ES-I3 (cell line): ENCODE measurements around the gene CNN2.
A peak's percentile ranks its signal among the peaks of the same experiment; 100 is the strongest.

ENCODE experiments used
- H3K36me3 ChIP-seq: 2 replicates; pipeline ENCODE4 v1.6.1; 2013; ENCODE audit warnings: mild to moderate bottlenecking, low read length, control low read depth, moderate library complexity; ENCODE audit not compliant: insufficient read depth
- H3K4me1 ChIP-seq: 2 replicates; pipeline ENCODE4 v1.6.1; 2013; ENCODE audit warnings: mild to moderate bottlenecking, control low read depth, low read length; ENCODE audit not compliant: insufficient read depth
- H3K9ac ChIP-seq: 2 replicates; pipeline ENCODE4 v1.6.1; 2013; ENCODE audit warnings: low read depth, mild to moderate bottlenecking, low read length, moderate library complexity
- H3K9me3 ChIP-seq: 2 replicates; pipeline ENCODE4 v1.6.1; 2013; ENCODE audit warnings: mild to moderate bottlenecking, low read length, moderate library complexity; ENCODE audit not compliant: control insufficient read depth, insufficient read depth

The CNN2 gene

GRCh38 chr19:991174-991931, 35.1 kb upstream of the CNN2 start:
- Histone ChIP-seq H3K9ac (no peak overlapping the region), H3K36me3 (no peaks in the 10 kb centered on the region; the same call in 1 of the 2 replicates), H3K9me3 (no peaks in the 10 kb centered on the region), H3K4me1 (peaks cover 8% of the 10 kb centered on the region; the same call in 1 of the 2 replicates)

GRCh38 chr19:991932-992669, 34.3 kb upstream of the CNN2 start:
- no peaks in the 10 kb centered on the region; the same call in 1 of the 2 replicates for H3K36me3 ChIP-seq
- no peak overlapping the region for H3K9ac ChIP-seq

GRCh38 chr19:992670-993055, 33.7 kb upstream of the CNN2 start:
- Histone ChIP-seq H3K9me3 (no peaks in the 10 kb centered on the region), H3K4me1 (peaks cover 8% of the 10 kb centered on the region; the same call in 1 of the 2 replicates), H3K9ac (no peak overlapping the region), H3K36me3 (no peaks in the 10 kb centered on the region; the same call in 1 of the 2 replicates)

More at GRCh38 chr19:991932-992669, 34.3 kb upstream of the CNN2 start:
- H3K9me3 ChIP-seq: no peaks in the 10 kb centered on the region
- H3K4me1 ChIP-seq: peaks cover 8% of the 10 kb centered on the region; the same call in 1 of the 2 replicates

GRCh38 chr19:993361-993830, 33.0 kb upstream of the CNN2 start:
- Histone ChIP-seq H3K36me3 (no peaks in the 10 kb centered on the region; the same call in 1 of the 2 replicates), H3K4me1 (peaks cover 8% of the 10 kb centered on the region; the same call in 1 of the 2 replicates)

GRCh38 chr19:993831-994393, 32.5 kb upstream of the CNN2 start:
- H3K4me1 ChIP-seq: peaks cover 8% of the 10 kb centered on the region; the same call in 1 of the 2 replicates
- no peaks in the 10 kb centered on the region for H3K9me3 ChIP-seq
- H3K9ac ChIP-seq: no peak overlapping the region
- no peaks in the 10 kb centered on the region; the same call in 1 of the 2 replicates for H3K36me3 ChIP-seq

More at GRCh38 chr19:993361-993830, 33.0 kb upstream of the CNN2 start:
- Histone ChIP-seq H3K9me3 (no peaks in the 10 kb centered on the region), H3K9ac (no peak overlapping the region)

GRCh38 chr19:994516-994915, 31.9 kb upstream of the CNN2 start:
- Histone ChIP-seq H3K36me3 (no peaks in the 10 kb centered on the region; the same call in 1 of the 2 replicates), H3K9ac (no peak overlapping the region), H3K9me3 (no peaks in the 10 kb centered on the region), H3K4me1 (peaks cover 8% of the 10 kb centered on the region; the same call in 1 of the 2 replicates)

- H3K9me3 ChIP-seq: no peaks in the 10 kb centered on the region
- H3K36me3 ChIP-seq: no peaks in the 10 kb centered on the region; the same call in 1 of the 2 replicates
- no peak overlapping the region for H3K9ac ChIP-seq
- peaks cover 8% of the 10 kb centered on the region; the same call in 1 of the 2 replicates for H3K4me1 ChIP-seq
Observed at GRCh38 chr19:995051-995827, 31.2 kb upstream of the CNN2 start.

GRCh38 chr19:996051-996838, 30.2 kb upstream of the CNN2 start:
- Histone ChIP-seq H3K9ac (peak overlapping the region; percentile 41; the same call in 1 of the 2 replicates), H3K4me1 (no peaks in the 10 kb centered on the region; the same call in 1 of the 2 replicates), H3K9me3 (no peaks in the 10 kb centered on the region), H3K36me3 (no peaks in the 10 kb centered on the region; the same call in 1 of the 2 replicates)

GRCh38 chr19:998064-998463, 28.3 kb upstream of the CNN2 start:
- H3K9me3 ChIP-seq: no peaks in the 10 kb centered on the region
- no peaks in the 10 kb centered on the region; the same call in 1 of the 2 replicates for H3K36me3 ChIP-seq
- H3K9ac ChIP-seq: no peak overlapping the region
- H3K4me1 ChIP-seq: no peaks in the 10 kb centered on the region; the same call in 1 of the 2 replicates

- no peaks in the 10 kb centered on the region; the same call in 1 of the 2 replicates for H3K4me1 ChIP-seq
- no peaks in the 10 kb centered on the region for H3K9me3 ChIP-seq
- no peaks in the 10 kb centered on the region for H3K36me3 ChIP-seq
- no peak overlapping the region for H3K9ac ChIP-seq
Observed at GRCh38 chr19:999379-999719, 27.1 kb upstream of the CNN2 start.

GRCh38 chr19:1000095-1000494, 26.3 kb upstream of the CNN2 start, which contains the start of gene GRIN3B:
Gene GRIN3B, plus strand, starts transcription at chr19:1000419. Its CDS starts 19 bp downstream, at chr19:1000438.
- Histone ChIP-seq H3K4me1 (no peaks in the 10 kb centered on the region; the same call in 1 of the 2 replicates), H3K9ac (peak within 1 kb of the TSS; percentile 46), H3K36me3 (no peaks in the 10 kb centered on the region), H3K9me3 (no peaks in the 10 kb centered on the region)

GRCh38 chr19:1000591-1001537, 25.5 kb upstream of the CNN2 start:
- H3K36me3 ChIP-seq: no peaks in the 10 kb centered on the region
- no peaks in the 10 kb centered on the region; the same call in 1 of the 2 replicates for H3K4me1 ChIP-seq
- no peaks in the 10 kb centered on the region for H3K9me3 ChIP-seq
- peak overlapping the region; percentile 46 for H3K9ac ChIP-seq
